Gastrocnemius medialis (tissue), 4 donors: ENCODE results near the gene PFKFB3. TPM values are rescaled to one million over a fixed set of nuclear protein-coding genes. Genes with fewer than 3 reads are reported as not detected.
"Not testable (repeated sequence)": the region's sequence is repeated elsewhere in the genome, so short reads cannot be mapped to it uniquely, and the experiment has no call there.

Experiments used
- ATAC-seq, 2 donors: fragments of 150-250 bp; one replicate each; pipeline ENCODE4 v1.9.1; 2016
- DNase-seq, 2 donors: peaks; one replicate each; pipeline ENCODE4 v3.0.0-alpha.2; 2019
- H3K27ac ChIP-seq, 4 donors: fragments of 200-600 bp; sonication (generic); 1 replicate in 1 of 4; 2 replicates in 3 of 4; pipeline ENCODE4 v1.5.1; 2016 to 2018; ENCODE audit warnings: mild to moderate bottlenecking in 2 of 4, moderate library complexity in 1 of 4
- H3K27me3 ChIP-seq, 3 donors: fragments of 200-600 bp; sonication (generic) in 2 of 3; 1 replicate in 1 of 3; 2 replicates in 2 of 3; pipeline versions ENCODE4 v1.5.1 to v1.6.0; 2016 to 2019; ENCODE audit warnings: mild to moderate bottlenecking in 1 of 3, moderate library complexity in 1 of 3
- H3K36me3 ChIP-seq, 2 donors: fragments of 200-600 bp; sonication (generic) in 1 of 2; one replicate each; pipeline ENCODE4 v1.5.1; 2017 to 2018
- H3K4me1 ChIP-seq, 2 donors: fragments of 200-600 bp; sonication (generic) in 1 of 2; one replicate each; pipeline ENCODE4 v1.5.1; 2016 to 2017; ENCODE audit warnings: mild to moderate bottlenecking in 2 of 2
- H3K4me3 ChIP-seq, 4 donors: fragments of 200-600 bp; sonication (generic) in 3 of 4; 1 replicate in 1 of 4; 2 replicates in 3 of 4; pipeline ENCODE4 v1.5.1; 2016 to 2019; ENCODE audit warnings: mild to moderate bottlenecking in 2 of 4
- H3K9me3 ChIP-seq, 3 donors: fragments of 200-600 bp; sonication (generic) in 2 of 3; 1 replicate in 1 of 3; 2 replicates in 2 of 3; pipeline ENCODE4 v1.5.1; 2016 to 2019
- CTCF ChIP-seq, 5 experiments: fragments of 450-650 bp in 3 of 5; fragments of 200-600 bp in 2 of 5; sonication (generic) in 2 of 5; IDR thresholded peaks in 4 of 5; conservative IDR thresholded peaks in 1 of 5; 1 replicate in 4 of 5; 2 replicates in 1 of 5; pipeline ENCODE4 v1.5.1; 2016 to 2019; ENCODE audit warnings: antibody characterized with exemption in 5 of 5, mild to moderate bottlenecking in 3 of 5, moderate library complexity in 3 of 5
- POLR2A ChIP-seq, 2 donors: fragments of 450-650 bp; IDR thresholded peaks; one replicate each; pipeline ENCODE4 v1.6.1; 2017; ENCODE audit warnings: antibody characterized with exemption in 2 of 2, mild to moderate bottlenecking in 2 of 2, moderate library complexity in 2 of 2
- in situ Hi-C, 4 donors: fragments of 200-750 bp; cut with MboI; loops; one replicate each; pipeline versions ENCODE4 v1.15.0 to v1.8.0; 2017; ENCODE audit warnings: low sequenced_read_pairs in 4 of 4
- intact Hi-C: fragments of 100-400 bp; cut with DNase I; formaldehyde crosslinking; loops from one replicate; pipeline ENCODE4 v1.15.1; 2023; ENCODE audit warnings: low total_unique reads
- total RNA-seq, 4 donors: library from RNA; depleted of rRNA; stranded (reverse); fragments of >200 nt; gene quantifications; one replicate each; pipeline versions ENCODE4 v1.1.0 to v1.2.3, GENCODE V29; 2016

The PFKFB3 gene
- total RNA-seq, 4 donors from 2014 or later, result 218 to 1,159 (median 337) TPM

- no peak for TF ChIP-seq CTCF (IDR thresholded peaks at IDR 0.05 in 4 of 5, conservative IDR thresholded peaks at IDR 0.05 in 1 of 5)
- in situ Hi-C loops, result loop anchor here in 1 of 4 donors (25.0 kb wide), 1 partner anchor 1532 kb away; no protein-coding TSS in a partner anchor
- Histone ChIP-seq H3K4me1 (peaks cover 73 to 86% of the 10 kb centered on the region in 2 donors), H3K27ac (peak overlapping the region; percentile 89 to 98 (median 95)), H3K4me3 (no peak overlapping the region), H3K27me3 (no peaks in the 10 kb centered on the region), H3K9me3 (no peaks in the 10 kb centered on the region), H3K36me3 (no peaks in the 10 kb centered on the region)
- ATAC-seq (no peak), DNase-seq (no peak)
- intact Hi-C loops, result no loop called here
Observed at GRCh38 chr10:6194311-6194710, 8.4 kb upstream of the PFKFB3 start.

- H3K9me3 ChIP-seq, result no peaks in the 10 kb centered on the region
- peaks cover 79 to 84% of the 10 kb centered on the region in 2 donors for H3K4me1 ChIP-seq
- ATAC-seq, result no peak
- intact Hi-C loops, result no loop called here
- H3K27ac ChIP-seq, result peak overlapping the region; percentile 89 to 98 (median 95)
- H3K36me3 ChIP-seq, result no peaks in the 10 kb centered on the region
- no peaks in the 10 kb centered on the region for H3K27me3 ChIP-seq
- no peak overlapping the region for H3K4me3 ChIP-seq
- no peak for DNase-seq
- TF ChIP-seq POLR2A (IDR thresholded peaks at IDR 0.05), result no peak
- no peak for TF ChIP-seq CTCF (IDR thresholded peaks at IDR 0.05 in 4 of 5, conservative IDR thresholded peaks at IDR 0.05 in 1 of 5)
- in situ Hi-C loops, result loop anchor here in 1 of 4 donors (5.0 to 25.0 kb wide), 2 partner anchors 33 to 1533 kb away; no protein-coding TSS in a partner anchor
Observed at GRCh38 chr10:6195376-6195775, 7.4 kb upstream of the PFKFB3 start.

- ATAC-seq, result no peak
- in situ Hi-C loops (loop anchor here in 1 of 4 donors (5.0 to 25.0 kb wide), 2 partner anchors 34 to 1534 kb away; no protein-coding TSS in a partner anchor), intact Hi-C loops (no loop called here)
- H3K27me3 ChIP-seq, result no peaks in the 10 kb centered on the region
- no peak for DNase-seq
- H3K4me3 ChIP-seq, result no peak overlapping the region
- no peaks in the 10 kb centered on the region for H3K9me3 ChIP-seq
- H3K27ac ChIP-seq, result peak overlapping the region; percentile 89 to 98 (median 95)
- H3K4me1 ChIP-seq, result peaks cover 76 to 82% of the 10 kb centered on the region in 2 donors
- peak in 1 of 2 donors; percentile 14 for TF ChIP-seq POLR2A (IDR thresholded peaks at IDR 0.05)
- no peak for TF ChIP-seq CTCF (IDR thresholded peaks at IDR 0.05 in 4 of 5, conservative IDR thresholded peaks at IDR 0.05 in 1 of 5)
- H3K36me3 ChIP-seq, result no peaks in the 10 kb centered on the region
Observed at GRCh38 chr10:6195846-6196245, 6.9 kb upstream of the PFKFB3 start.

- ATAC-seq, intact Hi-C loops, H3K4me3 ChIP-seq, DNase-seq, H3K36me3 ChIP-seq, H3K27me3 ChIP-seq, H3K9me3 ChIP-seq: not testable (repeated sequence)
- H3K27ac ChIP-seq, result peak overlapping the region; percentile 89 to 98 (median 95)
- in situ Hi-C loops, result loop anchor here in 1 of 4 donors (5.0 to 25.0 kb wide), 2 partner anchors 34 to 1534 kb away; no protein-coding TSS in a partner anchor
- H3K4me1 ChIP-seq, result peaks cover 69 to 77% of the 10 kb centered on the region in 2 donors
Observed at GRCh38 chr10:6196524-6196923, 6.2 kb upstream of the PFKFB3 start.

- ATAC-seq, result no peak
- in situ Hi-C loops, result loop anchor here in 1 of 4 donors (5.0 to 25.0 kb wide), 2 partner anchors 35 to 1535 kb away; no protein-coding TSS in a partner anchor
- Histone ChIP-seq H3K27ac (peak overlapping the region; percentile 89 to 98 (median 95)), H3K4me3 (no peak overlapping the region), H3K9me3 (no peaks in the 10 kb centered on the region), H3K4me1 (peaks cover 73% of the 10 kb centered on the region in 2 donors), H3K36me3 (no peaks in the 10 kb centered on the region), H3K27me3 (no peaks in the 10 kb centered on the region)
- no peak for DNase-seq
- no peak for TF ChIP-seq CTCF (IDR thresholded peaks at IDR 0.05 in 4 of 5, conservative IDR thresholded peaks at IDR 0.05 in 1 of 5)
- TF ChIP-seq POLR2A (IDR thresholded peaks at IDR 0.05), result peak in 1 of 2 donors; percentile 23
- intact Hi-C loops, result no loop called here
Observed at GRCh38 chr10:6197321-6197720, 5.4 kb upstream of the PFKFB3 start.
